RWPE2 (cell line): ENCODE results near the gene FMN2.

Experiments
- ATAC-seq: fragments of 200-7000 bp; cut with Tn5 transposase; 3 replicates; pipeline ENCODE4 v1.9.1; 2021; ENCODE audit warnings: low read depth
- DNase-seq: peaks from one replicate; pipeline ENCODE4 v3.0.0-alpha.2; 2020; ENCODE audit warnings: low spot score
- H3K27ac ChIP-seq: fragments of 450-650 bp; 2 replicates; pipeline ENCODE4 v1.5.1; 2017; ENCODE audit warnings: mild to moderate bottlenecking; ENCODE audit not compliant: poor library complexity, severe bottlenecking
- H3K27me3 ChIP-seq: fragments of 250-450 bp; sonication (Bioruptor Pico); 2 replicates; pipeline ENCODE4 v1.5.1; 2021; ENCODE audit warnings: mild to moderate bottlenecking, moderate library complexity; ENCODE audit not compliant: insufficient read depth, poor library complexity, severe bottlenecking
- H3K36me3 ChIP-seq: fragments of 250-450 bp; sonication (Bioruptor Pico); 2 replicates; pipeline ENCODE4 v1.5.1; 2020; ENCODE audit warnings: low read depth, mild to moderate bottlenecking, moderate library complexity
- H3K4me1 ChIP-seq: fragments of 250-450 bp; sonication (Bioruptor Pico); 2 replicates; pipeline ENCODE4 v1.5.1; 2021; ENCODE audit warnings: mild to moderate bottlenecking, moderate library complexity; ENCODE audit not compliant: insufficient read depth, poor library complexity, severe bottlenecking
- H3K4me3 ChIP-seq: fragments of 250-450 bp; sonication (Bioruptor Pico); 2 replicates; pipeline ENCODE4 v1.5.1; 2021; ENCODE audit warnings: mild to moderate bottlenecking, moderate library complexity; ENCODE audit not compliant: severe bottlenecking
- H3K9me3 ChIP-seq: fragments of 250-450 bp; sonication (Bioruptor Pico); 2 replicates; pipeline ENCODE4 v1.5.1; 2021; ENCODE audit warnings: mild to moderate bottlenecking, moderate library complexity; ENCODE audit not compliant: severe bottlenecking
- CTCF ChIP-seq: fragments of 450-650 bp; IDR thresholded peaks from one replicate; pipeline ENCODE4 v1.5.1; 2017; ENCODE audit warnings: mild to moderate bottlenecking, moderate library complexity; ENCODE audit not compliant: poor library complexity, severe bottlenecking

Gene FMN2

DNA sequence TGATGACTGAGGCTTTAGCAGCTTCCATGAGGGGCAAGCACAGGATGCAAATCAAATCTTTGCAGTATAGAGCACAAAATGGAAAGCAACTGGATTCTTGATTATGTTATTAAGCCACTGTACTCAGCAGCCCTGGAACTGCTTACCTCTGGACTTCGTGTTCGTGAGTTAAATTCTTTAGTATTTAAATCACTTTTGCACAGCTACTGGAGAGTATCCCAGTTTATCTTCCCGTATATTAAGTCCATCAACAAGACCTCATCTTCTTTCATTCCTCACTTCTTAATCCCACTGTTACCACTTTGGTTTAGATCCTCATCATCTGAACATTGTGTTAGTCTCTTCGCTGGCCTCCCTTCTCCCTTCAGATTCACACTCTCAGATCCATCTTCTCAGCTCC is 411.4 kb downstream of the FMN2 start:
- ATAC-seq (no peak), DNase-seq (no peak)
- Histone ChIP-seq H3K9me3 (no peaks in the 10 kb centered on the region), H3K4me3 (no peak overlapping the region), H3K27ac (no peak overlapping the region), H3K4me1 (no peaks in the 10 kb centered on the region), H3K36me3 (no peaks in the 10 kb centered on the region), H3K27me3 (no peaks in the 10 kb centered on the region)
- no peak for TF ChIP-seq CTCF

- Histone ChIP-seq H3K36me3 (no peaks in the 10 kb centered on the region), H3K27me3 (no peaks in the 10 kb centered on the region), H3K27ac (no peak overlapping the region), H3K9me3 (no peaks in the 10 kb centered on the region), H3K4me1 (no peaks in the 10 kb centered on the region), H3K4me3 (no peak overlapping the region)
- ATAC-seq (no peak), DNase-seq (no peak)
- TF ChIP-seq CTCF: no peak
Observed at GRCh38 chr1:240503558-240503957, 411.9 kb downstream of the FMN2 start.

GRCh38 chr1:240506176-240506575 is 414.5 kb downstream of the FMN2 start:
- TF ChIP-seq CTCF: no peak
- no peaks in the 10 kb centered on the region for H3K9me3 ChIP-seq
- H3K4me1 ChIP-seq: no peaks in the 10 kb centered on the region
- H3K27ac ChIP-seq: no peak overlapping the region
- H3K4me3 ChIP-seq: no peak overlapping the region
- no peak for ATAC-seq
- no peaks in the 10 kb centered on the region for H3K36me3 ChIP-seq
- H3K27me3 ChIP-seq: no peaks in the 10 kb centered on the region
- DNase-seq: no peak

- ATAC-seq (no peak), DNase-seq (no peak)
- no peaks in the 10 kb centered on the region for H3K36me3 ChIP-seq
- no peak overlapping the region for H3K27ac ChIP-seq
- H3K9me3 ChIP-seq: no peaks in the 10 kb centered on the region
- no peak for TF ChIP-seq CTCF
- H3K4me3 ChIP-seq: no peak overlapping the region
- H3K27me3 ChIP-seq: no peaks in the 10 kb centered on the region
- no peaks in the 10 kb centered on the region for H3K4me1 ChIP-seq
Observed at GRCh38 chr1:240508201-240508600, 416.5 kb downstream of the FMN2 start.

- H3K36me3 ChIP-seq: no peaks in the 10 kb centered on the region
- ATAC-seq (no peak), DNase-seq (no peak)
- no peak overlapping the region for H3K27ac ChIP-seq
- no peak overlapping the region for H3K4me3 ChIP-seq
- no peaks in the 10 kb centered on the region for H3K4me1 ChIP-seq
- H3K9me3 ChIP-seq: no peaks in the 10 kb centered on the region
- no peak for TF ChIP-seq CTCF
- no peaks in the 10 kb centered on the region for H3K27me3 ChIP-seq
Observed at GRCh38 chr1:240508950-240509349, 417.3 kb downstream of the FMN2 start.
